HUDEP-2 (cell line): Measurements from ENCODE around the gene PPP1R16B.

Source experiments
- DNase-seq, 76 experiments: peaks; one replicate each; lab custom pipeline; 2025; ENCODE audit not compliant: unreplicated experiment in 76 of 76; lab: John Stamatoyannopoulos, UW

Gene PPP1R16B

GRCh38 chr20:38927902-38928578 lies 122.5 kb downstream of the PPP1R16B start:
- DNase-seq: peak in 66 of 76 experiments; percentile 9 to 77 (median 54)

DNA sequence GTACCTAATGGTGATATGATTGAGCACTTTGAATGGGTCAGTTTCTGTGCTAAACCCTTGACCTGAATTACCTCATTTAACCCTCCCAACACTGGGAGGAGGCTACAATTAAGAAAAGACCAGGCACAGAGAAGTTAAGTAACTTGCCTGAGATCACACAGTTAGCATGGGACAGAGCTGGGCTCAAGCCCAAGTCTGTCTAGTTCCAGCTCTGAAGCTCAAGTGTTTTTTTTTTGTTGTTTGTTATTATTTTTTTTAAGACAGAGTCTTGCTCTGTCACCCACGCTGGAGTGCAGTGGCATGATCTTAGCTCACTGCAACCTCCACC lies 124.7 kb downstream of the PPP1R16B start:
- no peak for DNase-seq

GRCh38 chr20:38931984-38932383 lies 126.5 kb downstream of the PPP1R16B start:
- DNase-seq: no peak

DNA sequence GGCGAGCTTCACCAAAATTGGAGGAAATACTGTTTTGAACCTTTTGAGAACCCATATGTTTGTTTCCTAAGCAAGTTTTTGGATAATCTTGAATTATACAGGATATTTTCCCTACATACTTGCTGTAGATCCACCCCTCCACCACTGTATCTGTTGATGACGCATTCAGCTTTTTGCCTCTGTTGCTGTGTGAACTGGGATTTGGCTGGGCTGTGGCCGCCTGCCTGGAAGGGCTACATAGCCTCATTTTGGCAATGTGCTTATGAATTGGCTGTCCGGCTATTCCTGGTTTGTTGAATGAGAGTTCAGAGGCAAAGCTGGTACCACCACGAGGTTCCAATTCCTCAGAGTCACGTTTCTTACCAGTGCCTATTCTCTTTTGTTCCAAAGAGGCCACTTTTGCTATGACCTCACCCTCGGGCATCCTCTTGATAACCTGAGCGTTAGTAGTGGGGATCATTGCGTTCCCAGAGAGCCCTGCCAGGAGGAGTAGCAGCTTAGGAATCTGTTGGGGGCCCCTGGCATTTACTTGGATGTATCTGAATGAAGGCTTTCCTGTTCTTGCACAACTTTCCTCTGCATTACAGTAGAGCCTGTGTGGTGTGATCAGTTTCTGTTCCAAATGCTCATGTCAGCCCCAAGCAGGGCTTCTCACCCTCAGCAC lies 127.1 kb downstream of the PPP1R16B start:
- no peak for DNase-seq

- DNase-seq: no peak
Observed at GRCh38 chr20:38934530-38934929, 129.0 kb downstream of the PPP1R16B start.

- DNase-seq: peak in 2 of 76 experiments; percentile 5 to 15
Observed at GRCh38 chr20:38935285-38935684, 129.8 kb downstream of the PPP1R16B start.

DNA sequence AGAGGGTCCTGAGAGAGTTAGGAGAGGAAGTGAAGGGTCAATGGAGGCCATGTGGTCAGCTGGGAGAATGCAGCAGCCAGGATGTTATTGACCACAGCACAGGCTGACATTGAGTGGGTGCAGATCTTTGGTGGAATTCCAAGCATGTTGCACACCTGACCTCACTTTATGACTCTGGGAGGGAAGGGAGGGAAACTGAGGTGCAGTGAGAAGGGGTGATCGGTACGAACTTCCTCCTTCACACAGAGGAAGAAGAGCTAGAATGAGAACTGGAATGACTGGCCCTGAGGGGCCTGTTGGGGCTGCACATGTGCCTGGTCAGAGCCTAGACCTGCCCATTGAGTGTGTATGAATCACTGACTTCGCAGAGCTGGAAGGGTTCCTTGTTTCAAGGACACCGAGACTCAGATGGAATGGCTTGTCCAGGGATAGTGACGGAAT lies 130.5 kb downstream of the PPP1R16B start:
- no peak for DNase-seq

DNA sequence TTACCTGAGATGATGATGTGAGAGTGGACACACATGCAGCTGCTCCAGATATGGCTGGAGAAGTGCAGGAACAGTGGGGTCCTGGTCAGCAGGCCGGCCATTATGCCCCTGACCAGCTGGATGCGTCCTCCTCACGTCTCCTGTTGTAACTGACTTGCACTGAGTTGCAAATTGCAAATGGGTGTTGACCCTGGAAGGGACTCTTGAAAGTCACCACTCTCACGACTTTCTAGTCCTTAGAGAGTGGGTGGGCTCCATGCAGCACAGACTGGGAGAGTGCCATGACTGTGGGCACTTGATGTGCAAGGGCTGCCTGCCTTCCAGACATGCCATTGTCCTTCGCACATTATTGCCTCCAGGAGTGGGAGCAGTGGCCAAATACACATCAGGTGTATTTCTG lies 131.5 kb downstream of the PPP1R16B start:
- no peak for DNase-seq

DNA sequence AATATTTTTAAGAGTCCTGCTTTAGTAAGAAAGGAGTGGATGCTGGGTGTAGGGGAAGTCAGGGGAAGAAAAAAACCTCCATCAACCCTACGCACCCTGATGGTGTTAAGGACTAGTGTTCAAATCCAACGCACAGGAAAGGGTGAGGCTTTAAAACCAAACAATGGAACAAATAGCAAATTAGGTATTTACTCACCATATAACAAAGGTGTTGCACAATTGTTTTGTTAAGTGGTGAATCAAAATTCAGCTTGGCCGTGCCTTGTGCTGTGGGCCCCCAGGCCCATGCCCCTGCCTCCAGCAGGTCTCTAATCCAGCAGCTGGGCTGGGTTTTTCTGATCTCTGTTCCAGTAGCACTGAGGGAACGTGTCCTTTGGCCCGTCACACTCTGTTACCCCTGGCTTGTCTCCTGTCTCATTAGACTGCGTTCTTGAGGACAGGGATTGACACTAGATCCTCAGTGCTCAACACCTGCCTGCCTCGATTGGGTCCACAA lies 132.5 kb downstream of the PPP1R16B start:
- no peak for DNase-seq

DNA sequence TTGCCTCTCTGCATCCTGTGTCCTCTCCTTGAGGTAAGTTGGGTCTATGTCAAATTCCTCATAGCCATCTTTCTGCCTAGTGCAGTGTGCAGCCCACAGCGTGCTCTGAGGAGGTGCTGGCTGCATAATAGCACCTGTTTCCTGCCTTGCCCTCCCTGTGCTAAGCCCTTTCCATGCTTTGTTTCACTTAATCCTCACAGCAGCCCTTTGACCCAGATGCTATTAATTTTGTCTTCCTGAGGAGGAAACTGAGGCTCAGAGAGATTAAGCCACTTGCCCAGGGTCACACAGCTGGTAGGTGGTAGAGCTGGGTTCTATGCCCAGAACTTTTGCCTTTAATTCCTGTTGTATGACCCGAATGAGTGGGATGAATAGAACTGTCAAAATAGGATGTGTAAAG lies 134.2 kb downstream of the PPP1R16B start:
- DNase-seq: no peak

GRCh38 chr20:38940644-38941043 lies 135.1 kb downstream of the PPP1R16B start:
- DNase-seq: no peak

- no peak for DNase-seq
Observed at GRCh38 chr20:38941726-38942389, 136.4 kb downstream of the PPP1R16B start.

DNA sequence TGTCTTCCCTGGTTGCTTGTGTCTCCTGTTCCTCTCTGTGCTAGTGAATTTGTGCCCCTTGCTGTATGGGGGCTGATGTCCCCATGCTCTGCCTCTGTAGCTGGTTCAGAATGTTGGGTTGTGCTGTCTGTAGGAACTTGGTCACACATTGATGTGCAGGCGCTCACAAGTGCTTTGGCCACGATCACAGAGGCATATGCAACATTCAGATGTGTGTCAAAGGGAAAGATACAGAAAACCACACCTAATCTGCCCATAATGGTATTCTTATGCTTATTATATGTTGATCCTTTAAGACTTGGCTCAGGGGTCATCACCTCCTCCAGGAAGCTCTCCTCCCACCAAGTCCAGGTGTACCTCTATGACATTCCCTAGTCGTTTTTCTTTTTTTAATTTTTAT lies 139.5 kb downstream of the PPP1R16B start:
- DNase-seq: peak in 5 of 76 experiments; percentile 9 to 24 (median 16)

DNA sequence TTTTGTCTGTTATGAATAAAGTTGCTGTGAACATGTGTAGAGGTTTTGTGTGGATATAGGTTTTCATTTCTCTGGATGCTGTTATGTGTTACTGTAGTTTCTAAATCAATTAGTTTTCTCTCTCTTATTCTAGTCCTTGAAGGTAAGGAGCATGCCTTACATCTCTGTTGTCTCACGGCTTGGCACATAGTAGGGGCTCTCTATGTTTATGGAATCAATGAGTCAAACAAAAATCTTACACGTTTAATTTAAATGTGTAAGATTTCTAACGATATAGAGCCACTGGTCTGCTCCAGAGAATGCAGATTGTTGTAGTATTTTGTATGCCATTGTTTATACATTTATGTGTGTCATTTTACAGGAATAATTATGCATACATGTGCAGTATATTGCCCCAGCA lies 141.3 kb downstream of the PPP1R16B start:
- no peak for DNase-seq

DNA sequence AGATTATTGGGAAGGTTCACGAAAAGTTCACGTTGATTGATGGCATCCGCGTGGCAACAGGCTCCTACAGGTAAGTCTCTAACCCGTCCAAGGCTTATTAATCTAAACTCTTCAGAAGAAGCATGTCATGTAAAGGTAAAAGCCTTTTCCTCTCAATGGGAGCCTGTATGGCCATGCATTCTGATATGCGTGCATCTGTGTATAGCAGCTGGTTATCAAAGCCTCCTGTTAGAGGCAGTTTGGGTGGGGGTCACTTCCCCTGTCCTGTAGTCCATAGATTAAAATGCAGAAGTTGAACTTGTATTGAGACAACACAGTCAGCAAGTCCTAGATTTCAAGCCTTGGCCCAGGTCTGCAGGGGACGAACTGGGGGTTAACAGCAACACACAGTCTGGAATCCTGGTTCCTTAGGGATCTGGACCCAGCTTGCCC lies 142.4 kb downstream of the PPP1R16B start:
- DNase-seq: peak in 73 of 76 experiments; percentile 19 to 91 (median 68)

DNA sequence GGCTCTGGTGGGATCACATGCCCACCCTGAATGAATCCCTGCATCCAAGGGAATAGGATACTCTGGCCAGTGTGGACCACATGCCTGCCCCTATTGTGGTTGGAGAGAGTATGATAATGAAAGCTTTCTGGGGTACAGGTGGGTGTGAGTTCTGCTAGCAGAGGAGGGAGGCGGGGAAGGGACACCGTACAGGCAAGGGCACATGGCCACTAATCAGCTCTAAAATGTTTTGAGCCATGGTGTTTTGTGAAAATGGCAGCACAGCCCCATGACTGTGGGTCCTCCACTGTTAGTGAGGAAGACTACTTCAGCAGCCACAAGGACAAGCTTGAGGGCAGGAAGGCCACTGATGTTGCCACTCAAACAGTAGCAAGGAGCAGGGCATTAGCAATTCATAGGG lies 144.8 kb downstream of the PPP1R16B start:
- DNase-seq: no peak

- DNase-seq: no peak
Observed at GRCh38 chr20:38951611-38952010, 146.1 kb downstream of the PPP1R16B start.

- DNase-seq: no peak
Observed at GRCh38 chr20:38952153-38952552, 146.7 kb downstream of the PPP1R16B start.

GRCh38 chr20:38953630-38954340 lies 148.3 kb downstream of the PPP1R16B start:
- DNase-seq: no peak

- DNase-seq: peak in 31 of 76 experiments; percentile 5 to 57 (median 32)
Observed at GRCh38 chr20:38957235-38957876, 151.9 kb downstream of the PPP1R16B start.
